Transverse colon (tissue), 3 donors: Measurements from ENCODE around the gene SPIB.

Experiments used
- CTCF ChIP-seq, 5 experiments: fragments of 200-600 bp in 3 of 5; fragments of 450-650 bp in 2 of 5; sonication (generic) in 3 of 5; IDR thresholded peaks; 1 replicate in 2 of 5; 2 replicates in 3 of 5; pipeline ENCODE4 v1.5.1; 2016 to 2017; ENCODE audit warnings: antibody characterized with exemption in 5 of 5, inconsistent platforms in 3 of 5, mild to moderate bottlenecking in 2 of 5, moderate library complexity in 1 of 5
- EP300 ChIP-seq: sonication (generic); formaldehyde crosslinking; IDR thresholded peaks from one replicate; pipeline ENCODE4 v1.6.1; 2017; ENCODE audit warnings: antibody characterized with exemption, low read depth
- POLR2A ChIP-seq: fragments of 450-650 bp; IDR thresholded peaks from one replicate; pipeline ENCODE4 v1.6.1; 2016; ENCODE audit warnings: antibody characterized with exemption, mild to moderate bottlenecking, moderate library complexity

GRCh38 chr19:50460161-50460765 lies 41.5 kb downstream of the SPIB start:
- TF ChIP-seq CTCF (IDR thresholded peaks at IDR 0.05), result no peak
- TF ChIP-seq POLR2A, result no peak
- TF ChIP-seq EP300, result no peak
